ENCODE measurements around the gene MMEL1.

MMEL1 gene

GRCh38 chr1:2547210-2548067, 85.4 kb downstream of the MMEL1 start:
- Histone ChIP-seq H3K9ac (ENCODE audit: low read depth, low read length) (peak overlapping the region; percentile 42; the same call in 1 of the 2 replicates), H3K36me3 (ENCODE audit: insufficient read depth, low read length) (no peaks in the 10 kb centered on the region), H3K27ac (ENCODE audit: low read depth, low read length) (peak overlapping the region; percentile 79; the same call in 1 of the 2 replicates), H3K27me3 (ENCODE audit: insufficient read depth, low read length) (peaks cover 9% of the 10 kb centered on the region; the same call in 1 of the 2 replicates), H3K4me1 (ENCODE audit: insufficient read depth, low read length) (peaks cover 38% of the 10 kb centered on the region), H3K4me3 (ENCODE audit: low read length) (peak overlapping the region; percentile 66), H3K9me3 (ENCODE audit: insufficient read depth, low read depth, low read length) (no peaks in the 10 kb centered on the region)
- 10% methylated on average over 27 of the region's 27 CpGs for WGBS

DNA sequence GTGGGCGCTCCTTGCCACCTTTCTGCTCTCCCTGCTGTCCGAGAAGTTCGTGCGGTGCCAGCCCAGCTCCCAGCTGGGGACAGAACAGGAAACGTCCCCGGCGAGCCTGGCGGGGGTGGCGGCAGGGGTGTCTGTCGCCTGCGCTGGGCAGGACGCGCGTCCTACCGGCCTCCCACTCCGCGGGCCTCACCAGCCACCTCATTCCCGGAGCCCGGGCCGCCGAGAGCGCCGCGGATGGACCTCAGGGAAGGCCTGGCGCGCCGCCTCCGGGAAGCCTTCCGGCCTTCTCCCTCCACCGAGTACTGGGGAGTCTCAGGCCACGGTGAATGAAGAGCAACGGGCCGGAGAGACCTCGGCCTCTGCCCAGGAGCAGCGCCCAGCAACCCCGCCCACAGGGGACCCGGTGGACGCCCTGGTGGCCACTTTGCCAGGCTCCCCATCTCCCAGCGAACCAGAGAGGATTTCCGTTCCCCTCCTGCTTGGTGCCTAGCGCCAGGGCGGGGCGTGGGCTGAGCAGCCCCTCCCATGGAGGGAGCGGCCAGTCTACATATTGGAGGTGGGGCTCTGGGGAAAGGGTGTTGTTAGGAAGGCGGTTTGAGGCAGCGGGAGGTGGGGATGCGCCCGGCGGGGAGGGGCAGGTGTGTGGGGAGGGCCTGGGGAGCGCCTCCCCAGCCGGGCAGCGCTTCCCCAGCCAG, 86.2 kb downstream of the MMEL1 start:
- H3K36me3 ChIP-seq (ENCODE audit: insufficient read depth, low read length) = no peaks in the 10 kb centered on the region
- H3K9ac ChIP-seq (ENCODE audit: low read depth, low read length) = peak overlapping the region; percentile 67
- H3K27ac ChIP-seq (ENCODE audit: low read depth, low read length) = peak overlapping the region; percentile 79; the same call in 1 of the 2 replicates
- peak overlapping the region; percentile 66 for H3K4me3 ChIP-seq (ENCODE audit: low read length)
- H3K27me3 ChIP-seq (ENCODE audit: insufficient read depth, low read length) = peaks cover 13% of the 10 kb centered on the region; the same call in 1 of the 2 replicates
- H3K4me1 ChIP-seq (ENCODE audit: insufficient read depth, low read length) = peaks cover 38% of the 10 kb centered on the region
- under 1% methylated on average over 52 of the region's 52 CpGs for WGBS
- no peaks in the 10 kb centered on the region for H3K9me3 ChIP-seq (ENCODE audit: insufficient read depth, low read depth, low read length)

GRCh38 chr1:2545754-2546514, 86.9 kb downstream of the MMEL1 start:
- Histone ChIP-seq H3K36me3 (ENCODE audit: insufficient read depth, low read length) (no peaks in the 10 kb centered on the region), H3K4me1 (ENCODE audit: insufficient read depth, low read length) (peaks cover 38% of the 10 kb centered on the region), H3K4me3 (ENCODE audit: low read length) (peak overlapping the region; percentile 66), H3K27me3 (ENCODE audit: insufficient read depth, low read length) (peaks cover 16% of the 10 kb centered on the region; the same call in 1 of the 2 replicates), H3K27ac (ENCODE audit: low read depth, low read length) (peak overlapping the region; percentile 79; the same call in 1 of the 2 replicates), H3K9me3 (ENCODE audit: insufficient read depth, low read depth, low read length) (no peaks in the 10 kb centered on the region), H3K9ac (ENCODE audit: low read depth, low read length) (peak overlapping the region; percentile 67; the same call in 1 of the 2 replicates)
- 2% methylated on average over 34 of the region's 43 CpGs for WGBS

- no peak overlapping the region for H3K27ac ChIP-seq (ENCODE audit: low read depth, low read length)
- no peak overlapping the region for H3K9ac ChIP-seq (ENCODE audit: low read depth, low read length)
Measured at GRCh38 chr1:2544875-2545640, 87.8 kb downstream of the MMEL1 start.

DNA sequence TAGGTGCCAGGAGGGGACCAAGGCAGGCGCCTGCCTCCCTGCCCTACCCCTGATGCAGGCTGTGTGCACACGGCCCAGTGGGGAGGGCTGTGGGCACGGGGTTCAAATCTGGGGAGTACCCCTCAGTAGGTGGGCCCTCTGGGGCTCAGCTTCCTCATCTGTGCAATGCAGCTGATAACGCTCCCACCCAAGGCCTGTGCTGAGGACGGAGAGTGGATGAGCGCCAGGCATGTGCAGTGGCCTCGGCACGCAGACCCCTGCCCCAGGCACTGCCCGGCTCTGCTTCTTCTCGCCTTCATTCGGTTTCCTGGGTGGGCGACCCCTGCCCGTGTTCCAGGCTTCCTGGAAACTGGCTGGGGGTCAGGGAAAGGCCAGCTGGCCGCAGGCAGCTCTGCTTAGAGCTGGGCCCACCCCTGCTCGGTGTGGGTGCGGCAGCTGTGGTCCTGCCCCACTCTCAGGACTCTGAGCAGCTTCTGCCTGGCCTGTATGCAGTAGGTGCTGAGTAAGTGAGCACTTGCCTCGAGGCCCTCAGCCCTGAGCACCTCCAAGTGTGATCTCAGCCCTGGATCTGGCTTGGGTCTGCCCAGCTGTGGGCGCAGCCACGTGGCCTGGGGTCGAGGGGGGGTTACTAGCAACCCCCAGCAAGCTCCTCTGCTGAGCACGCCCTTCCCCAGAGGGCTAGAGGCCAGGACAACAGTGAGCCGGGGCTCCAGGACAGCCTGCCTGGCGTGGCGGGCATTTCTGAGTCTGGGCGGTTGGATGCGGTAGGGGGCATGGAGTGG, 88.5 kb downstream of the MMEL1 start:
- H3K4me3 ChIP-seq (ENCODE audit: low read length) = no peak overlapping the region
- peaks cover 38% of the 10 kb centered on the region for H3K4me1 ChIP-seq (ENCODE audit: insufficient read depth, low read length)
- H3K9me3 ChIP-seq (ENCODE audit: insufficient read depth, low read depth, low read length) = no peaks in the 10 kb centered on the region
- no peaks in the 10 kb centered on the region for H3K36me3 ChIP-seq (ENCODE audit: insufficient read depth, low read length)
- no peak overlapping the region for H3K27ac ChIP-seq (ENCODE audit: low read depth, low read length)
- H3K27me3 ChIP-seq (ENCODE audit: insufficient read depth, low read length) = peaks cover 21% of the 10 kb centered on the region
- WGBS = 80% methylated on average over 26 of the region's 26 CpGs
- peak overlapping the region; percentile 20; the same call in 1 of the 2 replicates for H3K9ac ChIP-seq (ENCODE audit: low read depth, low read length)

More at GRCh38 chr1:2544875-2545640, 87.8 kb downstream of the MMEL1 start:
- 78% methylated on average over 19 of the region's 19 CpGs for WGBS
- H3K36me3 ChIP-seq (ENCODE audit: insufficient read depth, low read length) = no peaks in the 10 kb centered on the region
- no peaks in the 10 kb centered on the region for H3K9me3 ChIP-seq (ENCODE audit: insufficient read depth, low read depth, low read length)
- H3K4me3 ChIP-seq (ENCODE audit: low read length) = no peak overlapping the region
- peaks cover 38% of the 10 kb centered on the region for H3K4me1 ChIP-seq (ENCODE audit: insufficient read depth, low read length)
- peaks cover 21% of the 10 kb centered on the region for H3K27me3 ChIP-seq (ENCODE audit: insufficient read depth, low read length)

DNA sequence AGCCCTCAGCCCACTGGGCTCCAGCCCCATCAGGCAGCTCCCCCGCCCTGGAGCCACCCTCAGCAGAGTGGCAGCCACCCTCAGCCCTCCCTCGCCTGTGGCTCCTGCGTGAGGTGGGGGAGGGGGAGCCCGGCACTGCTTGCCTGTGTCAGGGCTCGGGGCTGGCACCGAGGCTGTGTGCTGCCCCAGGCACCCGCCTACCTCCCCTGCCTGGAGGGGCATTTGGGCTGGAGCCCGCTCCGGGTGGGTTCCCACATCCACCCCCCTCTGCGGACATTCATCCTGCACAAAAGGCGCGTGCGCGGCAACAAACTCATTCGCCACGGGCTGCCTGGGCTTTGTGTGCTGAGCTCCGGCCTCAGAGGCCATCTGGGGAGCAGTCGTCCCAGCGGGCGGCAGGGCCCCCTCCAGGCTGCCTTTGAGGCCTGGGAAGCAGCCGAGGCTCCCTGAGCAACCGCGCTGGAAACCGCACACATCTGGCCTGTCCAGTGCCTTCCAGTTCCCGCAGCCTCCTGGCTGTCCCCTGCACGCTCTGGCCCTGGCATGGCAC, 89.2 kb downstream of the MMEL1 start:
- peaks cover 24% of the 10 kb centered on the region for H3K27me3 ChIP-seq (ENCODE audit: insufficient read depth, low read length)
- no peaks in the 10 kb centered on the region for H3K36me3 ChIP-seq (ENCODE audit: insufficient read depth, low read length)
- H3K9me3 ChIP-seq (ENCODE audit: insufficient read depth, low read depth, low read length) = no peaks in the 10 kb centered on the region
- WGBS = 38% methylated on average over 25 of the region's 26 CpGs
- peak overlapping the region; percentile 20; the same call in 1 of the 2 replicates for H3K9ac ChIP-seq (ENCODE audit: low read depth, low read length)
- no peak overlapping the region for H3K27ac ChIP-seq (ENCODE audit: low read depth, low read length)
- no peak overlapping the region for H3K4me3 ChIP-seq (ENCODE audit: low read length)
- H3K4me1 ChIP-seq (ENCODE audit: insufficient read depth, low read length) = peaks cover 33% of the 10 kb centered on the region

- no peaks in the 10 kb centered on the region for H3K36me3 ChIP-seq (ENCODE audit: insufficient read depth, low read length)
- WGBS = 80% methylated on average over 11 of the region's 11 CpGs
- H3K4me1 ChIP-seq (ENCODE audit: insufficient read depth, low read length) = peaks cover 27% of the 10 kb centered on the region
- H3K9me3 ChIP-seq (ENCODE audit: insufficient read depth, low read depth, low read length) = no peaks in the 10 kb centered on the region
- H3K27me3 ChIP-seq (ENCODE audit: insufficient read depth, low read length) = peaks cover 30% of the 10 kb centered on the region
- H3K4me3 ChIP-seq (ENCODE audit: low read length) = no peak overlapping the region
- H3K27ac ChIP-seq (ENCODE audit: low read depth, low read length) = no peak overlapping the region
- H3K9ac ChIP-seq (ENCODE audit: low read depth, low read length) = no peak overlapping the region
Measured at GRCh38 chr1:2542246-2542915, 90.4 kb downstream of the MMEL1 start.

DNA sequence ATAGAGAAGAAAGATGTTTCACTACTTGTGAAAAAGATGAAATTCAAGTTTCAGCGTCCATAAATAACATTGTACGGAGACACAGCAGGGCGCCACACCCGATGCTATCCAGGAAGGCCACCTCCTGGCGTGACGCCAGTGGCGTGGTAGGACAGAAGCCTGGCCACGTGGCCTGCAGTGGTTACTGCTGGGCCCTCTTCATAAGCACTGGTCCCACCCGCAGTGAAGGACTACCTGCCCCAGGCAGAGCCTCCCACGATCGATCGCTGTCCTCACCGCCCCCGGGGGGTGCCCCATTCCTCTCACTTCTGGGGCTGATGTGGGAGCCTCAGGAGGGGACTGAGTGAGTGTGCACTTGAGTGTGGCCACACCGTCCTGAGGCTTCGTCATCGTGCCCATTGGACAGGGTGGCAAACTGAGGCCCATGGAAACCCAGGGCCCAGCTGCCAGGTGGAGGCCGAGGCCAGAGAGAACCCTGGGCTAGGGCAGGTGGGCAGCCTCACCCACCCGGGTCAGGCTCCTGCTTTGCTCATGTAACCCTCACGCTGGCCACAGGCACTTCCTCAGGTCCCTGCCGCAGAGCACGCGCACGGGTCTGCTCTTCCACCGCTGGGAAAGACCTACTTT, 91.1 kb downstream of the MMEL1 start:
- Histone ChIP-seq H3K36me3 (ENCODE audit: insufficient read depth, low read length) (no peaks in the 10 kb centered on the region), H3K9ac (ENCODE audit: low read depth, low read length) (no peak overlapping the region), H3K27ac (ENCODE audit: low read depth, low read length) (no peak overlapping the region), H3K27me3 (ENCODE audit: insufficient read depth, low read length) (peaks cover 34% of the 10 kb centered on the region), H3K9me3 (ENCODE audit: insufficient read depth, low read depth, low read length) (no peaks in the 10 kb centered on the region), H3K4me3 (ENCODE audit: low read length) (no peak overlapping the region), H3K4me1 (ENCODE audit: insufficient read depth, low read length) (peaks cover 25% of the 10 kb centered on the region)
- WGBS = 89% methylated on average over 25 of the region's 25 CpGs

Data from HUES64 (cell line).